K562 (cell line): ENCODE results near the gene ALK. TPM values are rescaled to one million over a fixed set of nuclear protein-coding genes. Genes with fewer than 3 reads are reported as not detected.

Experiments
- ATAC-seq: fragments of 200-7000 bp; cut with Tn5 transposase; 3 replicates; pipeline ENCODE4 v1.9.1; 2020; ENCODE audit warnings: moderate library complexity
- BruUV-seq: library from RNA; stranded (reverse); fragments of 400-500 nt; replicated peaks from 2 replicates; lab custom pipeline; 2021; lab: Mats Ljungman, UMichigan
- CTCF ChIA-PET: fragments of 300-600 bp; formaldehyde crosslinking; extraction: SDS; loops from one replicate; lab custom pipeline; 2021; ENCODE audit warnings: low intra/inter-chr PET ratio; lab: Yijun Ruan, JAX
- POLR2A ChIA-PET: fragments of 300-600, 350-650 bp; sonication (Branson Sonifier 250); formaldehyde crosslinking; extraction: SDS; loops from one replicate; lab custom pipeline; 2021; ENCODE audit warnings: antibody characterized with exemption, inconsistent platforms; lab: Yijun Ruan, JAX
- DNase-seq, 4 experiments: peaks; one replicate each; pipeline versions ENCODE4 v3.0.0 to v3.0.0-alpha.2; 2011 to 2018; ENCODE audit warnings: low spot score in 3 of 4, mixed read lengths in 3 of 4; ENCODE audit errors: extremely low read depth in 1 of 4
- FAIRE-seq: peaks from 2 replicates; lab custom pipeline; 2011; peaks lifted over from hg19 to GRCh38; lab: Jason Lieb, UNC
- H2AFZ ChIP-seq: 2 replicates; pipeline ENCODE4 v1.6.0; 2011; ENCODE audit warnings: low read depth, low read length, control low read depth, inconsistent platforms
- H3K27ac ChIP-seq: fragments of 200-600 bp; 3 replicates; pipeline ENCODE4 v1.8.0; 2011; ENCODE audit warnings: low read depth, mild to moderate bottlenecking, control low read depth, inconsistent platforms, low read length, moderate library complexity, mixed read lengths; ENCODE audit errors: extremely low read depth
- H3K27me3 ChIP-seq, 2 experiments: fragments of 300-600 bp in 1 of 2; 2 replicates in 1 of 2; 3 replicates in 1 of 2; pipeline versions ENCODE4 v1.6.0 to v1.8.0; 2011; ENCODE audit warnings: inconsistent platforms in 2 of 2, low read length in 2 of 2, mild to moderate bottlenecking in 1 of 2, mixed read lengths in 1 of 2, moderate library complexity in 1 of 2; ENCODE audit not compliant: control insufficient read depth in 2 of 2, insufficient read depth in 2 of 2
- H3K36me3 ChIP-seq: fragments of 300-600 bp; 3 replicates; pipeline ENCODE4 v1.8.0; 2011; ENCODE audit warnings: mild to moderate bottlenecking, low read length, inconsistent platforms; ENCODE audit not compliant: control insufficient read depth, insufficient read depth
- H3K4me1 ChIP-seq, 2 experiments: fragments of 200-600 bp in 1 of 2; replicated peaks in 1 of 2; 2 replicates in 1 of 2; 3 replicates in 1 of 2; pipeline versions ENCODE4 v1.5.1 to v1.8.0; 2011; ENCODE audit warnings: inconsistent platforms in 2 of 2, low read length in 2 of 2, mild to moderate bottlenecking in 1 of 2, mixed read lengths in 1 of 2, moderate library complexity in 1 of 2; ENCODE audit not compliant: control insufficient read depth in 2 of 2, insufficient read depth in 2 of 2
- H3K4me2 ChIP-seq: 2 replicates; pipeline ENCODE4 v1.6.1; 2011; ENCODE audit warnings: low read length, control low read depth, inconsistent platforms, mixed read lengths; ENCODE audit not compliant: insufficient read depth
- H3K4me3 ChIP-seq: fragments of 200-600 bp; sonication (generic), shearing (Covaris generic); 2 replicates; pipeline ENCODE4 v1.5.1; 2016; ENCODE audit warnings: control low read depth, inconsistent platforms
- H3K79me2 ChIP-seq: fragments of 200-600 bp; 3 replicates; pipeline ENCODE4 v1.8.0; 2011; ENCODE audit warnings: low read length, inconsistent platforms; ENCODE audit not compliant: control insufficient read depth, insufficient read depth
- H3K9ac ChIP-seq, 2 experiments: 2 replicates each; pipeline versions ENCODE4 v1.6.0 to v1.6.1; 2011; ENCODE audit warnings: low read depth in 2 of 2, low read length in 2 of 2, control low read depth in 1 of 2, inconsistent platforms in 1 of 2, mild to moderate bottlenecking in 1 of 2, mixed read lengths in 1 of 2; ENCODE audit not compliant: insufficient read depth in 1 of 2
- H3K9me1 ChIP-seq: one replicate; pipeline ENCODE4 v1.6.0; 2011; ENCODE audit warnings: inconsistent platforms, mild to moderate bottlenecking, low read length, moderate library complexity; ENCODE audit not compliant: control insufficient read depth, insufficient read depth
- H3K9me3 ChIP-seq: replicated peaks from 2 replicates; pipeline ENCODE4 v1.5.1; 2011; ENCODE audit warnings: low read depth, low read length, inconsistent platforms; ENCODE audit not compliant: control insufficient read depth, insufficient read depth
- H4K20me1 ChIP-seq: replicated peaks from 2 replicates; pipeline ENCODE4 v1.6.1; 2011; ENCODE audit warnings: low read length, inconsistent platforms, mixed read lengths; ENCODE audit not compliant: control insufficient read depth, insufficient read depth
- ARNT ChIP-seq, 2 experiments: fragments of 450-650 bp; IDR thresholded peaks; 2 replicates each; pipeline ENCODE4 v1.6.1; 2016; ENCODE audit warnings: mild to moderate bottlenecking in 1 of 2
- BRD9 ChIP-seq: fragments of 450-650 bp; IDR thresholded peaks from 2 replicates; pipeline ENCODE4 v1.6.1; 2018; ENCODE audit warnings: low read depth; ENCODE audit not compliant: partially characterized antibody
- CSDE1 ChIP-seq, 2 experiments: fragments of 450-650 bp; IDR thresholded peaks; 2 replicates each; pipeline ENCODE4 v1.6.1; 2016; ENCODE audit warnings: mild to moderate bottlenecking in 1 of 2
- HDGF ChIP-seq: fragments of 450-650 bp; IDR thresholded peaks from 2 replicates; pipeline ENCODE4 v1.6.1; 2016
- SIN3A ChIP-seq, 2 experiments: fragments of 150-350 bp in 1 of 2; IDR thresholded peaks; 2 replicates each; pipeline ENCODE4 v1.6.1; 2011 to 2016; ENCODE audit warnings: borderline replicate concordance in 2 of 2, low read depth in 2 of 2, low read length in 2 of 2, mild to moderate bottlenecking in 2 of 2, moderate library complexity in 2 of 2; ENCODE audit not compliant: control insufficient read depth in 1 of 2
- U2AF2 ChIP-seq: fragments of 200-400 bp; formaldehyde crosslinking; optimal IDR thresholded peaks from 2 replicates; pipeline ENCODE3; 2017; ENCODE audit warnings: low read depth, mild to moderate bottlenecking, low read length
- ZBTB1 ChIP-seq: sonication (generic); formaldehyde crosslinking; IDR thresholded peaks from 2 replicates; pipeline ENCODE4 v1.8.1; 2023; ENCODE audit warnings: missing genetic modification reagents, low read depth, mild to moderate bottlenecking, borderline replicate concordance
- ZNF24 ChIP-seq: fragments of 450-650 bp; IDR thresholded peaks from 2 replicates; pipeline ENCODE4 v1.6.1; 2016
- ZNF311 ChIP-seq: fragments of 250-450 bp; sonication (Bioruptor Pico); IDR thresholded peaks from 2 replicates; pipeline ENCODE4 v1.4.0; 2020; ENCODE audit warnings: mild to moderate bottlenecking, moderate library complexity
- WGBS: fragments of 100-300 bp; shearing (Covaris generic); methylation state at CpG from one replicate; pipeline ENCODE4 v1.1.6; 2016; ENCODE audit warnings: low coverage, mixed read lengths; ENCODE audit not compliant: insufficient coverage; ENCODE audit errors: missing lambda C conversion rate; 5-methylcytosine and 5-hydroxymethylcytosine counted together
- in situ Hi-C: fragments of 300-500 bp; cut with MboI; formaldehyde crosslinking; loops from 4 replicates; pipeline ENCODE4 v1.15.0; 2018; ENCODE audit warnings: inconsistent platforms, mixed read lengths
- intact Hi-C: fragments of 100-400 bp; cut with micrococcal nuclease; formaldehyde crosslinking; loops from 2 replicates; pipeline ENCODE4 v1.14.2; 2022
- polyA plus RNA-seq, 8 experiments: library from polyadenylated mRNA; depleted of rRNA in 4 of 8; stranded (reverse) in 5 of 8; unstranded in 3 of 8; fragments of >200 nt; fragmentation: Nextera tagmentation in 2 of 8; fragmentation: Illumina TruSeq in 1 of 8; extraction: Ambion mirVana in 2 of 8; extraction: Trizol in 1 of 8; gene quantifications; 2 replicates each; pipeline versions ENCODE4 v1.2.1 to v1.2.3, GENCODE V29; 2011 to 2014; ENCODE audit warnings: inconsistent platforms in 1 of 8, missing spikeins in 1 of 8
- total RNA-seq, 7 experiments: library from RNA; depleted of rRNA in 6 of 7; stranded (reverse); fragments of >200 nt in 6 of 7; fragmentation: Illumina TruSeq in 2 of 7; extraction: Trizol in 2 of 7; gene quantifications; 2 replicates each; pipeline versions ENCODE4 v1.2.1 to v1.2.3, GENCODE V29; 2011 to 2021; ENCODE audit warnings: low replicate concordance in 1 of 7
- TF ChIP-seq, protein P1 (sequence below): sonication (generic); formaldehyde crosslinking; IDR thresholded peaks from 2 replicates; pipeline ENCODE4 v1.8.0; 2023; ENCODE audit warnings: mild to moderate bottlenecking, missing genetic modification reagents
- TF ChIP-seq, protein P2 (sequence below), 3 experiments: fragments of 200-800 bp in 1 of 3; fragments of 250-450 bp in 1 of 3; fragments of 450-650 bp in 1 of 3; sonication (Bioruptor Pico) in 1 of 3; sonication (Bioruptor generic) in 1 of 3; formaldehyde crosslinking in 1 of 3; IDR thresholded peaks; 2 replicates each; pipeline versions ENCODE4 v1.6.1 to v1.8.0; 2016 to 2022; ENCODE audit warnings: mild to moderate bottlenecking in 2 of 3, missing genetic modification characterization in 2 of 3, missing compliant biosample characterization in 1 of 3, moderate library complexity in 1 of 3

The ALK gene
- total and polyA plus RNA-seq, 9 of the 15 experiments (the other 6 are each of a cell fraction or from before 2014, with no cell fraction given), result not detected

GRCh38 chr2:29544917-29545316, 376.5 kb downstream of the ALK start (continued):
- TF ChIP-seq ZNF311 (CRISPR knock-in tag) (no peak), CSDE1 (IDR thresholded peaks at IDR 0.05) (no peak), ZNF24 (no peak)
- TF ChIP-seq, protein P1, sequence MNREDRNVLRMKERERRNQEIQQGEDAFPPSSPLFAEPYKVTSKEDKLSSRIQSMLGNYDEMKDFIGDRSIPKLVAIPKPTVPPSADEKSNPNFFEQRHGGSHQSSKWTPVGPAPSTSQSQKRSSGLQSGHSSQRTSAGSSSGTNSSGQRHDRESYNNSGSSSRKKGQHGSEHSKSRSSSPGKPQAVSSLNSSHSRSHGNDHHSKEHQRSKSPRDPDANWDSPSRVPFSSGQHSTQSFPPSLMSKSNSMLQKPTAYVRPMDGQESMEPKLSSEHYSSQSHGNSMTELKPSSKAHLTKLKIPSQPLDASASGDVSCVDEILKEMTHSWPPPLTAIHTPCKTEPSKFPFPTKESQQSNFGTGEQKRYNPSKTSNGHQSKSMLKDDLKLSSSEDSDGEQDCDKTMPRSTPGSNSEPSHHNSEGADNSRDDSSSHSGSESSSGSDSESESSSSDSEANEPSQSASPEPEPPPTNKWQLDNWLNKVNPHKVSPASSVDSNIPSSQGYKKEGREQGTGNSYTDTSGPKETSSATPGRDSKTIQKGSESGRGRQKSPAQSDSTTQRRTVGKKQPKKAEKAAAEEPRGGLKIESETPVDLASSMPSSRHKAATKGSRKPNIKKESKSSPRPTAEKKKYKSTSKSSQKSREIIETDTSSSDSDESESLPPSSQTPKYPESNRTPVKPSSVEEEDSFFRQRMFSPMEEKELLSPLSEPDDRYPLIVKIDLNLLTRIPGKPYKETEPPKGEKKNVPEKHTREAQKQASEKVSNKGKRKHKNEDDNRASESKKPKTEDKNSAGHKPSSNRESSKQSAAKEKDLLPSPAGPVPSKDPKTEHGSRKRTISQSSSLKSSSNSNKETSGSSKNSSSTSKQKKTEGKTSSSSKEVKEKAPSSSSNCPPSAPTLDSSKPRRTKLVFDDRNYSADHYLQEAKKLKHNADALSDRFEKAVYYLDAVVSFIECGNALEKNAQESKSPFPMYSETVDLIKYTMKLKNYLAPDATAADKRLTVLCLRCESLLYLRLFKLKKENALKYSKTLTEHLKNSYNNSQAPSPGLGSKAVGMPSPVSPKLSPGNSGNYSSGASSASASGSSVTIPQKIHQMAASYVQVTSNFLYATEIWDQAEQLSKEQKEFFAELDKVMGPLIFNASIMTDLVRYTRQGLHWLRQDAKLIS (CRISPR knock-in tag), result no peak

GRCh38 chr2:29544031-29544430, 377.4 kb downstream of the ALK start:
- Histone ChIP-seq H3K4me2 (no peak overlapping the region), H2AFZ (no peak overlapping the region), H3K4me3 (no peak overlapping the region), H3K36me3 (no peaks in the 10 kb centered on the region), H3K9ac (no peak overlapping the region), H4K20me1 (no peaks in the 10 kb centered on the region), H3K27me3 (peaks cover 0 to 3% of the 10 kb centered on the region in 2 experiments; a peak in 2 of 5 replicates), H3K9me3 (no peaks in the 10 kb centered on the region), H3K79me2 (no peaks in the 10 kb centered on the region), H3K9me1 (no peaks in the 10 kb centered on the region), H3K4me1 (no peaks in the 10 kb centered on the region), H3K27ac (no peak overlapping the region)
- ChIA-PET POLR2A (no interaction called here), CTCF (no interaction called here)
- WGBS, result 0% methylated on average over 3 of the region's 3 CpGs
- intact Hi-C loops, result no loop called here
- ATAC-seq (no peak), FAIRE-seq (no peak), DNase-seq (no peak)
- in situ Hi-C loops, result no loop called here
- BruUV-seq, result no TSS peak
- no peak for TF ChIP-seq SIN3A (IDR thresholded peaks at IDR 0.05; ENCODE audit: borderline replicate concordance in 2 of 2, control insufficient read depth in 1 of 2, low read depth in 2 of 2, low read length in 2 of 2)
- TF ChIP-seq ARNT (IDR thresholded peaks at IDR 0.05), result no peak
- TF ChIP-seq ZBTB1, result no peak
- TF ChIP-seq, protein P2, sequence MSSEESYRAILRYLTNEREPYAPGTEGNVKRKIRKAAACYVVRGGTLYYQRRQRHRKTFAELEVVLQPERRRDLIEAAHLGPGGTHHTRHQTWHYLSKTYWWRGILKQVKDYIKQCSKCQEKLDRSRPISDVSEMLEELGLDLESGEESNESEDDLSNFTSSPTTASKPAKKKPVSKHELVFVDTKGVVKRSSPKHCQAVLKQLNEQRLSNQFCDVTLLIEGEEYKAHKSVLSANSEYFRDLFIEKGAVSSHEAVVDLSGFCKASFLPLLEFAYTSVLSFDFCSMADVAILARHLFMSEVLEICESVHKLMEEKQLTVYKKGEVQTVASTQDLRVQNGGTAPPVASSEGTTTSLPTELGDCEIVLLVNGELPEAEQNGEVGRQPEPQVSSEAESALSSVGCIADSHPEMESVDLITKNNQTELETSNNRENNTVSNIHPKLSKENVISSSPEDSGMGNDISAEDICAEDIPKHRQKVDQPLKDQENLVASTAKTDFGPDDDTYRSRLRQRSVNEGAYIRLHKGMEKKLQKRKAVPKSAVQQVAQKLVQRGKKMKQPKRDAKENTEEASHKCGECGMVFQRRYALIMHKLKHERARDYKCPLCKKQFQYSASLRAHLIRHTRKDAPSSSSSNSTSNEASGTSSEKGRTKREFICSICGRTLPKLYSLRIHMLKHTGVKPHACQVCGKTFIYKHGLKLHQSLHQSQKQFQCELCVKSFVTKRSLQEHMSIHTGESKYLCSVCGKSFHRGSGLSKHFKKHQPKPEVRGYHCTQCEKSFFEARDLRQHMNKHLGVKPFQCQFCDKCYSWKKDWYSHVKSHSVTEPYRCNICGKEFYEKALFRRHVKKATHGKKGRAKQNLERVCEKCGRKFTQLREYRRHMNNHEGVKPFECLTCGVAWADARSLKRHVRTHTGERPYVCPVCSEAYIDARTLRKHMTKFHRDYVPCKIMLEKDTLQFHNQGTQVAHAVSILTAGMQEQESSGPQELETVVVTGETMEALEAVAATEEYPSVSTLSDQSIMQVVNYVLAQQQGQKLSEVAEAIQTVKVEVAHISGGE (CRISPR knock-in tag; IDR thresholded peaks at IDR 0.05), result no peak
- TF ChIP-seq BRD9, result no peak
- TF ChIP-seq U2AF2, result no peak
- no peak for TF ChIP-seq HDGF
